Activated CD4-positive, CD25-positive, alpha-beta regulatory T cell treated with anti-CD3 and anti-CD28 coated beads, Interleukin-2, amount 50 U/mL, for 72 hours (primary cell): ENCODE measurements around the gene MOB3C.

ENCODE experiments used
- DNase-seq: peaks from one replicate; pipeline ENCODE4 v3.0.0; 2021

Gene MOB3C

DNA sequence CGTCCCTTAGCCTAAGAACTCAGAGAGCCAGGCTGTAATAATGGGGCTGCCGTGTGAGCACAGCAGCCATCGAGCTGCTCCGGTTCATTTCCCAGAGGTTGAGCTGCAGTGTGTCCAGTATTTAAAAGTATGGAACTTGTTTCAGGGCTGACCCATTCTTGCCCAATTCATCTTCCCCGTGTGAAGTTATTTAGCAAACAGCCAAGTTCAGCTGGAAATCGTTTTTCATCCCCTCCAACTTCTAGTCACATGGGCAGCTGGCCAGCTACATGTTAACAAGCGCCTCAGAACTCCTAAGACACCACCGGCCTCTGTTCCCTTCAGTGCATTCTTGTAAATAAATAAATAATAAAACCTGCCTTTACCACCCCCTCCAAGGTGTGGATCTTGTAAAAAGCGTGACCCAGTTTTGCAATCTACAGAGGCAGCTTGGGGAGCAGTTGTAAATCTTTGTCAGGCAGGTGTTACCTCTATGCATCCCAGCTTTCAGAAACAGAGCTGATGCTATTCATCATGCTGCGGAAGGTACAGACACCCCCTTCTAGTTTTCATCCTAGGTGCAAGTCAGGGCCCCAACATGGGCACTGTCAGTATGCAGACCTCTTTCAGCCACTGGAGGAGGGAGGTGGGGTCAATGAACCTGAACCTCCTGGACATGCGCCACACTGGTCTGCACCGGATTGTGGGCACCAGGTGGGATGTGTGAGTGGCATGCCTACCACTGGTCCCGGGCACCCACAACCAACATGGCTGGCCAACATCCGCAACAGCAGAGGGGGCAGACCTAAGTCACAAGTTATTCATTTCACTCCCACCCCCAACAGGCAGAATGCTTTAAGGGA lies 46.5 kb downstream of the MOB3C start:
- DNase-seq: no peak

- DNase-seq: no peak
Measured at GRCh38 chr1:46569116-46569515, 47.5 kb downstream of the MOB3C start.

DNA sequence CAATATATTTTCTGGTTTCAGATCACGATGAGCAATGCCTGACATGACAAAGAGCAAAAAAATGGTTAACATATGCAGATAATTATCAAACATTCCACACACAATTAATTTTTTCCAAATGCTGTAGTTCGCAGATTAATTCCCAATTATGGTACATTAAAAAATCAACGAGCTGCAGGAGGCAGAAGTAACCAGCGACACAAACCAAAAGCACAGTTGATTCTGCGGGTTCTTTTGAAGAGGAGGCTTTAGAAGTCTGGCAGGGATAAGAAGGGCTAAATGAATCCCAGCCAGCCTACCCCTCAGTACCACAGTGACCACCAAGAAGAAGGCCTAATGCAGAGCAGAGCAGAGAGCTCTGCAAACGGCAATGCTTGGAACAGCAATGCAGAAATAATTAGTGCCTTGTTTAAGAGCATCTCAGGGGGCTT lies 48.1 kb downstream of the MOB3C start:
- no peak for DNase-seq

DNA sequence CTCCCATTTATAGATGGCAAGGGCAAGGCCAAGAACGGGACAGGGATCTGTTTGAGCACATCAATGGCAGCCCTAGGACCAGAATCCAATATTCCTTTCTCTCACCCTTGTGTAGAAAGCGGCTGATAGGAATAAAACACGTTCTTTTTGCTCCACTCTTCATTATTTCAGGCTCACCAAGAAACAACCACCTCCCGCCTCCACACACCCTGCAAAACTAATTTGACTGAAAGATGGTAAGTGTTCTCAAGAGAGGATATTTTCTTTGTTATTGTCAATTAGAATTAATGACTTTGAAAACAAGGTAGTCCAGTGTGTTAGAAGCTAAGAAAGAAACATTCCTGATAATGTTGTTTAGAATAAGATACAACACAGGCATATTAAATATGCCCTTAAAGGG lies 53.3 kb downstream of the MOB3C start:
- DNase-seq: no peak

DNA sequence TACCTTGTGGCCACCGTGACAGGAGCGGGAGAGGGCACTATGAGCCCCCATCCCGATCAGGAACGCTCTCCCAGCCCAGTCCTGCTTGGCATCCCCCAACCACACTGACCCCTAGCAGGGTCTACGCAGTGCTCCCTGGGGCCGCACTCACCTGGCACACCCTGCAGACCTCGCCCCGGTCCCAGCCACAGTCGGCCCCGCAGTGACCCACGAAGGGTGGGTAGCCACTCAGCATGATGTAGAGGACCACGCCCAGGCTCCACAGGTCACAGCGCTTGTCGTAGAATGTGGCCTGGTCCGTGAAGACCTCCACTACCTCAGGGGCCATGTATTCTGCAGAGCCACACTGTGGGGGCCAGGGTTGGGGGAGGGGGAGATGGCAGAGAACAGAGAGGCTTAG lies 54.1 kb downstream of the MOB3C start:
- no peak for DNase-seq

- no peak for DNase-seq
Measured at GRCh38 chr1:46558966-46559365, 57.6 kb downstream of the MOB3C start.

DNA sequence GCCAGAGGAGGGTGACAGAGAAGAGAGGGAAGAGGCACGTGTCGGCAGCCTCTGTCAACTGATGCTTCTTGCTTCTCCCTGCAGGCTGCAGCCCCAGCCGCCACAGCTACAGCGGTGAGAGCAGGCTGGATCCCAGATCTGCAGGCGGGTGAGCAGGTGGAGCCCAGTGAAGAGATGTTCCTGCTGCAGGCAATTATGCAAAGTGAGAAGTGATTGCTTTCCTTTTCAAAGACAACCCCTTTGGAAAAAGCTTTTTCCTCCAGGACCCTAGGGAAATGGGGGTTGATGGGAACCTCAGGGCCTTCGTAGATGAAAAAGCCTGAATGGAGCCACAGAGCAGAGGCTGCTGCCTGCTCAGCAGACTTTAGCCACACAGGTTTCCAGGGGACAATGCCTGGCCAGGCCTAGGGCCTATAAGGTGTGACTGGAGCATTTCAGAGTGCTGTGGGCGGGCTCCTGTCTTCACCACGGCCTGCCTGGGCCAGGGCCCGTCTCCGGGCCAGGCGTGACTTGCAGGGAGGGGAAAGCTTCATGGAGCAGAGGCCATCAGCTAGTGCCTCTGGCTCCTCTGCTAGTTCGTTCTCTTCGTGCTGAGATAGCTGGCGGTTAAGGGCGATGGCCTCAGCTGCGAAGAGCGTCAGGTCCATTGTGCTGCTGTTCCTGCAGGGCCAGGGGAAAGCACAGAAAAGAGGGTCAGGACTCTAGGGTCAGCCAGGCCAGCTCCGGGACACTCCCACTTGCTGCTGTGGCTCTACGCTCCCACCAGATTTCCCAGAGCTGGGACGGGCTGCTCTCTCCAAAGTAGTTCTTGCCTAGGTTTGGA lies 58.3 kb downstream of the MOB3C start:
- no peak for DNase-seq
